Epithelial cell of prostate (primary cell): ENCODE data around the gene MSH3.
"Not testable (repeated sequence)": the region's sequence is repeated elsewhere in the genome, so short reads cannot be mapped to it uniquely, and the experiment has no call there.

ENCODE experiments used
- DNase-seq: peaks from one replicate; pipeline ENCODE4 v3.0.0-alpha.2; 2011; ENCODE audit warnings: low read depth, low spot score
- H3K27ac ChIP-seq: fragments of 450-650 bp; 2 replicates; pipeline ENCODE4 v1.5.1; 2017; ENCODE audit warnings: mild to moderate bottlenecking

MSH3 gene

DNA sequence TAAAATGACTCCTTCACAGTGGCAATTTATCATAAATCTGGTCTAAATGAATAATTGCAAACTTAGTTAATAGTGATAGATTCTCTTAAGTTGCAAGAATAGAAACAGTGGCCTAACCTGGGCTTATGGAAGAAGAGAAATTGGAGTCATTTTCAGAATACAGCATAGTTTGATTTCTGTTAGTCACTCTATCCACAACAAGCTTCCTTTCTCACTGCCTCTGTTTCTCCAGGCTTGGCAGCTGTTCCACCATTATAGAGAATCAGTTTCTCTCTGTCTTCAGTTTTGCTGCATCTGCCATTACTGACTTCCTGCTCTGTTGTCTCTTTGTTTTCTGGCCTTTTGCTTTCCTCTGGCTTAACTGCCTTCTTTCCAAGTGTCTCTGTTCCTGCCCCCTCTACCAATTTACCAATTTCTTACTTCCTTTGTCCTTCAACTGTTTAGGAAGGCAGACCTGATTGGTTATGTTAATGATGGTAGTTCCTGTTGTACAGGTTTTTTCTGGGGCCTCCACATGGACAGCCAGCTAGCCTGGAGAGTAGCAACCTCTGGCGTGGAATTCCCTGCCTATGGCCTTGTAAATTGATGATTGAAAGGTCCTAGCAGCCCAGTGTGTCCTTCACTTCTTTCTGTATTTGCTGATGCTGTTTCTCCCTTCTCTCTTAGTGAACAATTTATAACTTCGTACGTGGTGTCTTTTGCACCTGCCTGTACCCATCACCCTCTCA, 229.8 kb downstream of the MSH3 start:
- no peak overlapping the region for H3K27ac ChIP-seq
- DNase-seq: no peak

DNA sequence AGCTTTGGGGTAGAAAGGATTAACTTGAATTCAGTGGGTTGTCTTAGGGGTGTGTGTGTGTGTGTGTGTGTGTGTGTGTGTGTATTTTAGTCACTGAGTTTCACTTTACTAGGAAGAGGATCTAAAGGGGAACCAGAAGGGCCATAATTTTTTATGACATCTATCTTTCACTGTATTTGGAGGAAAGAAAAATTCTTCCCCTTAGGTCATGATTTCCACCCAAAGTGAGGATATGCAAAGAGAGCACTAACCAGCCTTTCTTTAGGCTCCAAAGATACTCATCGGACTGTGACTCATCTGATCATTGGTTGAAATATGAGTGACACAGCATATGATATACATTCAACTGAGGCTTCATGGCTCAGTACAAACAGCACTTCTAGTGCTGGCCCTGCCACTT, 230.5 kb downstream of the MSH3 start:
- DNase-seq: peak; percentile 3
- no peak overlapping the region for H3K27ac ChIP-seq

DNA sequence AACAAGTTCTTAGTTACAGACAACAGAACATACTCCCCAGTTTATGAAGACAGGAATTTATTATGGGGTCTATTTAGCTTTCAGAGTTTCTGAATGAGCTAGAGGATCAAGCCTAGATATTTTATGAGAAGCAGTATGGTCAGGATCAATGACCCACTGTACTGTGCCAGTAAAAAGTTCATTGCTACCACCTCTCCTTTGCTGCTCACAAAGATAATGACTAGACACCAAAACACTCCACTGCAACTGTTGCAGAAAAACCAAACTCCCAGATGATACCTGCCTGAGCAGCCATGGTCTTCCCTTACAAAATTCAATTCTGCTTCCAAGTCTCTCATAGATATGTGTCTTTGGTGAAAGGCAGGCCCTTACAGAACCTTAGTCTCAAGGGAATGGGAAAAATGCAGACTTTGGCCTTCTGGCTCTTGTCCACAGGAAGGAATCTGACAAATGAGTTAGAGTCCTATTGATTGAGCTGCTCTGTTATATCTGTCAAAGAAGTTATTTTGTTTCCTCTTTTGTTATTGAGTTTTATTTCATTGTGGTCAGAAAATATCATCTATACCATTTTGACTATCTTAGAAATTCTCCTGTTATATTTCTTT, 231.0 kb downstream of the MSH3 start:
- no peak for DNase-seq
- H3K27ac ChIP-seq: no peak overlapping the region

DNA sequence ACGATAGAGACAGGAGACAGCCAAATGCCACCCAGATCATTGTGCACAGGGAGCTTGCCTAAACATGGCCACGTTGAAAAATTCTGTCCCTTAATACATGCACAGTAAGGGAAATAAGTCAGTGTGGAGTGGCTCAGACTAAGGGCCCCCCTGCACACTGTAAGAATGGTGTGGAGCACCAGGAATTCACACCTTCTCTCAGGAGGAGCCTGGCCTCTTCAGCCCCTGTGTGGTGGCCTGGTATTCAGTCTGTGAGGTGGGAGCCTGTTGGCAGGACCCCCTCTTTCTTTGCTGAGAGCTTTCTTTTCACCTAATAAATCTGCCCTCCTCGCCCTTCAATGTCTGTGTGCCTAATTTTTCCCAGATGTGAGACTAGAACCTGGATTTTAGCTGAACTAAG, 239.6 kb downstream of the MSH3 start:
- no peak for DNase-seq

DNA sequence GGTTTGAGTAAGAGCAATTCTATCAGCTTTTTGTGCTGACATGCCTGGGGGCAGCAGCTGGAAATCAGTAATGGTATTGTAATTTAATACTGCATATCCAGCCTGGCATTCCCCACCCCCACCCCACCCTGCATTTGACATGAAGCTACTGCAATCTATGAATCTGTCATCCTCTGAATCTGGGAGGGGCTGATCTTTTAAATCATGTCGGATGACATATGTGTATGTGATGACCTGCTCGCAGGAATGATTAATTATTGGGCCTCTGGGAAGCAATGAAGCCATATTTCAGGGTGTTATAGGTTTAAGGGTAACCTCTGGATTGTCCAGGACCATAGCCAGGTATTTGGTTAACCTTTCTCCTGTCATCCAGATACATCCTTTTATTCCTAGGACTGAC, 241.1 kb downstream of the MSH3 start:
- DNase-seq: no peak
- H3K27ac ChIP-seq: no peak overlapping the region

More for the DNA sequence above, 239.6 kb downstream of the MSH3 start:
- no peak overlapping the region for H3K27ac ChIP-seq

DNA sequence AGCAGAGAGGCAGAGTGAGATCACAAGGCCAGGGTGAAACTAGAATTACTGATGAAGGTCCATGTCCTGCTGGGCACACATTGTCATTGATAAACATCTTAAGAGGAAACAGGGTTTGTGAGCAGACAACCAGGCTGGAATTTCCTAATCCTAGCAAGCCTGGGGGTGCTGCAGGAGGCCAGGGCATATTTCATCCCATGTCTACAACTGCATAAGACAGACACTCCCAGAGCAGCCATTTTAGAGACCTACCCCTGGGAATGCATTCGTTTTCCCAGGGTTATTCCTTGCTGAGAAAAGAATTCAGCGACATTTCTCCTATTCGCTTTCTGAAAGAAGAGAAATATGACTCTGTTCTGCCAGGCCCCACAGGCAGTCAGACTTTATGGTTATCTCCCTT, 248.2 kb downstream of the MSH3 start:
- not testable (repeated sequence) for DNase-seq, H3K27ac ChIP-seq

DNA sequence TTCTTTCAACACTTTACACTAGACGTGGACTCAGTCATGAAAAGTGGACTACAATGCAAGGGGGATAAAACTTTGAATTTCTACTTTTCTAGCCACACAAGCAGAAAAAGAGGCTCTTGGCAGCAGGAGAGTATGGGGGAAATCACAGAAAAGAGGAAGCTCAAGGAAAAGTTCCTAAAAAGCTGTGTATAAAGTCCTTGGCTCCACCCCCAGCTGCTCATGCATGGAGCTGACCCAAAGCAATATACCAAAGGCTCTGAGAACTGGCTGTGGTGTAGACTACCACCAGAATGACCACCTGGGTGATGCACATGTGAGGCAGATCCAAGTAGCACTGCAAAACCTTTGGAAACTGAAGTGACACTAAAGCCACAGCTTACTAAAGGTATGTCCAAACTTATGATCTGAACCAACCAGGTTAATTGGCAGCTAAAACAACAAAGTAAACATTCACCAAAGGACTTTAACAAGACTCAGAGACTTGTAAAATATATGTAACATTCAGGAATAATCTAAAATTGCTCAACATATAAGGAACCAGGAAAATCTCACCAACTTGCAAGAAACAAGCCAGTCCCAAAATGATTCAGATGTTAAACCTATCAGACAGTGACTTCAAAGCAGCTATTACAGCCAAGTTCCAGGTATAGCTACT, 250.2 kb downstream of the MSH3 start:
- H3K27ac ChIP-seq: no peak overlapping the region
- DNase-seq: no peak

DNA sequence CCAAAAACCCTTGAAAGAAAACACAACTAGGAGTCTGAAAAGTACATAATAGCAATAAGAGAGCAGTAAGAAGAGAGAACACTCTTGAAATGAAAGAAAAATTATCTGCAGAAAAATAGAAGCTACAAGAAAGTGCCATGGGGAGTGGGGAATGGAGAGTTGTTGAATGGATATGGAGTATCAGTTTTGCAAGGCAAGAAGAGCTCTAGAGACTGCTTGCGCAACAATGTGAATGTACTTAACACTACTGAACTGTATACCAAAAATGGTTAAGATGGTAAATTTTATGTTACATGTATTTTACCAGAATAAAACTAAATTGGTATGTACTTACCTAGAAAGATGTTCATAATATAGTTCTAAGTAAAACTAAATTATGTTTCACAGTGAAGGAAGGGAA, 251.0 kb downstream of the MSH3 start:
- DNase-seq: no peak
- no peak overlapping the region for H3K27ac ChIP-seq

DNA sequence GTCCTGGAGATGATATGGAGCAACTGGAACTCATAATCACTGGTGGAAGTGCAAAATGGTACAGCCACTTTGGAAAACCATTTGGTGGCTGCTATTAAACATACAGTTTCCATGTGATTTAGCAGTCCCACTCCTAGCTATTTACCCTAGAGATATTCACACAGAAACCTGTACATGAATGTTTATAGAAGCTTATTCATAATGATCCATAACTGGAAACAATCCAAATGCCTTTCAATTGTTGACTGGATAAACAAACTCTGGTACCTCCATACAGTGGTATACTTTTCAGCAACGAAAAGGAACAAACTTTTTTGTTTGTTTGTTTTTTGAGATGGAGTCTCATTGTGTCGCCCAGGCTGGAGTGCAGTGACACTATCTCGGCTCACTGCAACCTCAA, 258.0 kb downstream of the MSH3 start:
- no peak for DNase-seq
- no peak overlapping the region for H3K27ac ChIP-seq

DNA sequence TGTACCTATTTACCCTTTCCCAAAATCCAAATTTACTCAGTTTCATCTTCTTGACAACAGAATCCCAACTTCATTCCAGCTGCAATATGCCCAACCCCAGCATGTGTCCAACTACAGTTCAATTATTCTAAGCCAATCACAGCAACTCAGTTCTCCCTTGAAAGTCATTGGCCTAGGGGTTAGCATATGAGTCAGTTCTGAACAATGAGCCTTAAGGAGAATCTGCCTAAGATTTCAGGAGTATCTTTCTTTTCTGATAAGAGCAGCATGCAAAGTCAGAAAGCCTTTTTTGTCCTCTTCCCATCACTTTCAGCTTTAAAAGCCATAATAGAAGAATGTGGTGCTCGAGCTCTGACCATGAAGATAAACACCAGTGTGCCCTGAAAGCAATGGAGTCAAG, 261.3 kb downstream of the MSH3 start:
- DNase-seq: no peak

DNA sequence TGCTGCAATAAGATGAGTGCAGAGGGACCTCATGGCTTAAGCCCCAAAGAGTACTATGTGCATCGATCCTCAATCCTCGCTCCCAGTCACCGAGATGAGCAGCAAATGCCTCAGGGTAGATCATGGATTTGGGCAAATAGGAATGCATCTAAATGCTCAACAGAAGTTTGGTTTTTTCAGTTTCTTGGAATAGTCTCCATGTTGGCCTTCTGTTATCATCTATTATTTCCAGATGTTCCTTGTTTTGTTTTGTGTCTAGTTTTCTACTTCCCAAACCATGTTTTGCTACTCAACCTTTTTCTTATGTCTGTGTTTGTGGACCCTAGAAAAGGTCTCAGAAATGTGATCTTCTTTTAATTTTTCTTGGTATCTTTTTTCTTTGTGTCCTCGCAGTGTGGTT, 262.2 kb downstream of the MSH3 start:
- H3K27ac ChIP-seq: no peak overlapping the region
- no peak for DNase-seq

More for the DNA sequence above, 261.3 kb downstream of the MSH3 start:
- no peak overlapping the region for H3K27ac ChIP-seq

DNA sequence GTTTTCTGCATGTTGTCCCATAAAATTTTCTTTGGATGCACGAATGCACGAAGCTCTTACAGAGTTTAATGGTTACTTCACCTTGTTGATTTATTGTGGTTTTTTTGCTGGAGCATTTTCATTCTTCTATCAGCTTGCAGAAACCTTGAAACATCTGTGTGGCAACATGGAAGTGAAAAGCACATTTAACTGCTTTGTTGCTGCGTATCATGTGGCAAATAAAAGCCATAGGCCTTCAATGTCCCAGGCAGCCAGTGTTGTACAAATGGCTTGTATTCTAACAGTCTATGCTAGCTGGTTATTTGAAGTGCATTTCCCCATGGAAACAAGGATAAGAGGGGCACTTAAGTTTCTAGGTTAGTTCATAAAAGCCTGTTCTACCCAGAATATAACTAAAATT, 263.2 kb downstream of the MSH3 start:
- H3K27ac ChIP-seq: no peak overlapping the region
- no peak for DNase-seq

DNA sequence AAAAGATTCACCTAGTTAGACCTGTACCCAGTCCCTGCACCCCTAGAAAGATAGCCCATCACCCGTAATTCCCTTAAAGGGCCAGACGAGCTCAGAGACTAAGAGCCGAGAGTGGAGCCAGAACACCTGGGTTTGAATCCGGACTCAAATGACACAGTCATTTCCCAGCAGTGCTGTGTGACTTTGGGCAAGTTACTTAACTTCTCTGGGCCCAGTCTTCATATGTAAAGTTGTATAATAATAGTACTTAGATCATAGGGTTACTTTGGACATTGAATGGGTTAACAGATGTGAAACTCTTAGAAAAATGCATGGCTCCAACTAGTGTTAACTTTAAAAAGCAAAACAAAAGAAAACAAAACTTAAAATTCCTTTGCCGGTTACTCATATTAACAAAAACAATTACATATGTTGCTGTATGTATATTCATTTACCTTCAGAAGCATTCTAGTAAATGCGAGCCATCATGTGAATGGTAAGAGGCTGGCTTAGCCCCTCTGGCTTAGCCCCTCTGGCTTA, 265.3 kb downstream of the MSH3 start:
- DNase-seq: no peak

DNA sequence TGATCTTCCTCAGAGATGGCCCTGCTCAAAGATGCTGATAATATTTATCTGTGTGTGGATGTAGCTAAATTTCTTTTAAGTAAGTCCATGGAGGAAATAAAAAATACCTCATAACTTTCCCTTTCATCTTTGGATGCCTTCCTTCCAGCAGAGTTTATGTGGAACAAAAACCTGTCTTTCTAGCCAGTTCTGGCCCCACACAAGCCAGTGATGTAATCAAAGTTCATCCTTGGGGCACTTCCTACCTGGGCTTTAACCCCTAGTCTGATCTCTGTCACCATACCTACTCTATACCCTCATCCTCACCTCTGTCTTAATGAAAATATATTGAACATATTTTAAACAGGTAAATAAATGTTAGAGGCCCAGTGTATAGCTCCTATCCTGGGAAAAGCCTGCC, 265.9 kb downstream of the MSH3 start:
- H3K27ac ChIP-seq: no peak overlapping the region
- no peak for DNase-seq

More for the DNA sequence above, 265.3 kb downstream of the MSH3 start:
- H3K27ac ChIP-seq: no peak overlapping the region

DNA sequence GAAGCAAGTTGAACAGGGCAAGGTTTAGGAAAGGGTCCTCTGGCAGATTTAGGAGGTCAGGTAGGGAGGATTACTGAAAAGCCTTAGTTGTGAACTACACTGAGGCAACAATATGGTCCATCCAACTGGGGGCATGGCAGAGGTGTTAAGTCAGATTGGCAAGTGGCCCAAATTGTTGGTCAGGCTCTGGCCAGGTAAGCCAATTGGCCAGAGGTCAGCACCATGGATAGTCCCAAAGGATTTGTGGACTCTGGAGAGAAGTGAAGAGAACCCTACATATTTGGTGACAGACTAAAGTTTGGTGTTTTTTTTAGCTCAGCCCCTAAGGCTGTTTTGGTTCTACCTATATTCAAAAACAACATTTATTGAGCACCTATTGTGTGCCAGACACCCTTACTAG, 266.6 kb downstream of the MSH3 start:
- no peak for DNase-seq
- no peak overlapping the region for H3K27ac ChIP-seq

DNA sequence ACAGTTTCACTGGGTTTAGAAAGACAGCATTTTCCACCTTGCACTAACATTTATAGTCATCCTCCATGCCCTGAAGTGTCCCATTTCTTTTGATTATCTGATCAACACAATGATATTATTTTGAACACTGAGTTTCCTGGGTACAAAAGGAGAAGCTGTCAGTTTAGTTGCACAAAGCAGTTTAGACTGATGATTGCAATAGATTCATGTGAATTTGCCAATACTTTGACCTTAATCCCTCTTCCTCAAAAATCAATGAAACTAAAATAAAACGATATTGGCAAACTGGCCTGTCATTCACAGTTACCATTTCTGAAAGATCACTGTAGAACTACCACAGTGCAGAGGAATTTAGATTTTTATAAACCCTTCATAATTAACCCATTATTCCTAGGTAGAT, 271.5 kb downstream of the MSH3 start:
- no peak for DNase-seq
- no peak overlapping the region for H3K27ac ChIP-seq
